Endothelial cell of umbilical vein (primary cell): ENCODE measurements around the gene SLAMF8. TPM values are rescaled to one million over a fixed set of nuclear protein-coding genes. Genes with fewer than 3 reads are reported as not detected.

Experiments
- BruUV-seq: library from RNA; stranded (reverse); fragments of 400-500 nt; replicated peaks from 2 replicates; lab custom pipeline; 2021; lab: Mats Ljungman, UMichigan
- CTCF ChIA-PET: fragments of 300-600, 350-600 bp; sonication (Branson Sonifier 250); formaldehyde crosslinking; loops from one replicate; lab custom pipeline; 2021; ENCODE audit warnings: antibody characterized with exemption, inconsistent platforms; lab: Charles Lee
- POLR2A ChIA-PET: fragments of 300-600, 350-600 bp; sonication (Branson Sonifier 250); formaldehyde crosslinking; loops from one replicate; lab custom pipeline; 2021; ENCODE audit warnings: antibody characterized with exemption, inconsistent platforms; lab: Charles Lee
- DNase-seq: peaks from one replicate; pipeline ENCODE4 v3.0.0-alpha.2; 2011; ENCODE audit warnings: low read depth, low spot score
- FAIRE-seq: peaks from 2 replicates; lab custom pipeline; 2011; peaks lifted over from hg19 to GRCh38; lab: Jason Lieb, UNC
- H2AFZ ChIP-seq: 2 replicates; pipeline ENCODE4 v1.6.0; 2012; ENCODE audit warnings: low read depth, low read length, control low read depth, inconsistent platforms
- H3K27ac ChIP-seq: 2 replicates; pipeline ENCODE4 v1.5.1; 2011; ENCODE audit warnings: low read depth, mild to moderate bottlenecking, control low read depth, low read length, moderate library complexity; ENCODE audit not compliant: insufficient read depth
- H3K27me3 ChIP-seq, 2 experiments: 2 replicates each; pipeline versions ENCODE4 v1.6.0 to v1.6.1; 2011; ENCODE audit warnings: low read length in 2 of 2, mixed read lengths in 1 of 2; ENCODE audit not compliant: control insufficient read depth in 2 of 2, insufficient read depth in 2 of 2
- H3K36me3 ChIP-seq, 2 experiments: 2 replicates in 1 of 2; 3 replicates in 1 of 2; pipeline ENCODE4 v1.5.1; 2011; ENCODE audit warnings: low read length in 2 of 2, mild to moderate bottlenecking in 1 of 2, moderate library complexity in 1 of 2; ENCODE audit not compliant: control insufficient read depth in 2 of 2, insufficient read depth in 2 of 2; ENCODE audit errors: extremely low read depth in 1 of 2
- H3K4me1 ChIP-seq: 3 replicates; pipeline ENCODE4 v1.5.1; 2011; ENCODE audit warnings: mild to moderate bottlenecking, low read length; ENCODE audit not compliant: control insufficient read depth, insufficient read depth; ENCODE audit errors: extremely low read depth
- H3K4me2 ChIP-seq: 2 replicates; pipeline ENCODE4 v1.6.1; 2011; ENCODE audit warnings: low read length, control low read depth, mixed read lengths; ENCODE audit not compliant: insufficient read depth
- H3K4me3 ChIP-seq, 3 experiments: fragments of 200-600 bp in 1 of 3; sonication (generic), shearing (Covaris generic) in 1 of 3; replicated peaks in 1 of 3; 2 replicates each; pipeline ENCODE4 v1.5.1; 2011 to 2016; ENCODE audit warnings: control low read depth in 3 of 3, low read length in 3 of 3, mild to moderate bottlenecking in 2 of 3, inconsistent platforms in 1 of 3, low read depth in 1 of 3, moderate library complexity in 1 of 3; ENCODE audit not compliant: insufficient read depth in 1 of 3
- H3K79me2 ChIP-seq: 2 replicates; pipeline ENCODE4 v1.6.0; 2012; ENCODE audit warnings: low read length, inconsistent platforms; ENCODE audit not compliant: control insufficient read depth, insufficient read depth
- H3K9ac ChIP-seq: replicated peaks from 2 replicates; pipeline ENCODE3; 2011; ENCODE audit warnings: low read length, control low read depth; ENCODE audit not compliant: insufficient read depth; ENCODE audit errors: extremely low read depth
- H3K9me1 ChIP-seq: replicated peaks from 3 replicates; pipeline ENCODE4 v1.6.0; 2011; ENCODE audit warnings: mild to moderate bottlenecking, low read length; ENCODE audit not compliant: control insufficient read depth, insufficient read depth; ENCODE audit errors: extremely low read depth
- H3K9me3 ChIP-seq: replicated peaks from 2 replicates; pipeline ENCODE4 v1.5.1; 2012; ENCODE audit warnings: low read length, inconsistent platforms; ENCODE audit not compliant: control insufficient read depth, insufficient read depth
- H4K20me1 ChIP-seq: replicated peaks from 2 replicates; pipeline ENCODE3; 2011; ENCODE audit warnings: mild to moderate bottlenecking, low read length; ENCODE audit not compliant: control insufficient read depth, insufficient read depth; ENCODE audit errors: extremely low read depth
- EZH2 ChIP-seq: IDR thresholded peaks from 2 replicates; pipeline ENCODE4 v1.6.1; 2012; ENCODE audit warnings: borderline replicate concordance, low read depth, mild to moderate bottlenecking, moderate library complexity, low read length, inconsistent platforms; ENCODE audit not compliant: severe bottlenecking
- FOS ChIP-seq: IDR thresholded peaks from 2 replicates; pipeline ENCODE4 v1.6.1; 2011; ENCODE audit warnings: mild to moderate bottlenecking, low read length, moderate library complexity, borderline replicate concordance; ENCODE audit not compliant: insufficient read depth
- GATA2 ChIP-seq: IDR thresholded peaks from 2 replicates; pipeline ENCODE4 v1.7.0; 2011; ENCODE audit warnings: low read depth, mild to moderate bottlenecking, moderate library complexity, mixed read lengths, low read length; ENCODE audit not compliant: insufficient read length, insufficient read depth
- JUN ChIP-seq: IDR thresholded peaks from 2 replicates; pipeline ENCODE4 v1.6.1; 2011; ENCODE audit warnings: borderline replicate concordance, low read depth; ENCODE audit not compliant: insufficient read length, insufficient read depth
- MAX ChIP-seq: IDR thresholded peaks from 2 replicates; pipeline ENCODE4 v1.6.1; 2011; ENCODE audit not compliant: insufficient read depth, insufficient read length
- MYC ChIP-seq: IDR thresholded peaks from one replicate; pipeline ENCODE4 v1.6.1; 2011; ENCODE audit warnings: mild to moderate bottlenecking, low read depth, low read length
- POLR2A ChIP-seq: IDR thresholded peaks from 2 replicates; pipeline ENCODE4 v1.6.1; 2012; ENCODE audit warnings: low read depth, mild to moderate bottlenecking, control low read depth, low read length
- POLR2AphosphoS5 ChIP-seq: IDR thresholded peaks from 2 replicates; pipeline ENCODE4 v1.6.1; 2012; ENCODE audit warnings: low read depth, mild to moderate bottlenecking, control low read depth, low read length, moderate library complexity; ENCODE audit not compliant: insufficient read depth
- dilution Hi-C: fragments of 300-500 bp; cut with MboI; formaldehyde crosslinking; loops from one replicate; pipeline ENCODE4 v1.15.0; 2019; ENCODE audit warnings: low sequenced_read_pairs; ENCODE audit not compliant: extremely low pct_ligation_motif_present
- intact Hi-C: fragments of 100-400 bp; cut with micrococcal nuclease; formaldehyde crosslinking; loops from one replicate; pipeline ENCODE4 v1.10.0; 2022
- polyA plus RNA-seq, 4 experiments: library from polyadenylated mRNA; depleted of rRNA in 3 of 4; stranded (reverse) in 3 of 4; unstranded in 1 of 4; fragments of >200 nt; gene quantifications; 2 replicates each; pipeline versions ENCODE4 v1.2.1 to v1.2.3, GENCODE V29; 2011 to 2012; ENCODE audit warnings: missing spikeins in 1 of 4
- total RNA-seq: library from RNA; stranded (reverse); gene quantifications from 2 replicates; pipeline ENCODE4 v1.2.3, GENCODE V29; 2021
- TF ChIP-seq, protein P1 (sequence below), 2 donors: IDR thresholded peaks; 1 replicate in 1 of 2; 2 replicates in 1 of 2; pipeline ENCODE4 v1.5.1; 2011; ENCODE audit warnings: low read length in 2 of 2, mild to moderate bottlenecking in 2 of 2, moderate library complexity in 2 of 2, control low read depth in 1 of 2, inconsistent platforms in 1 of 2, low read depth in 1 of 2; ENCODE audit not compliant: insufficient read depth in 1 of 2; ENCODE audit errors: extremely low read depth in 1 of 2

Gene SLAMF8
- total and polyA plus RNA-seq, 2 donors (not counting 3 experiments of a cell fraction or from before 2014, with no cell fraction given) = not detected

DNA sequence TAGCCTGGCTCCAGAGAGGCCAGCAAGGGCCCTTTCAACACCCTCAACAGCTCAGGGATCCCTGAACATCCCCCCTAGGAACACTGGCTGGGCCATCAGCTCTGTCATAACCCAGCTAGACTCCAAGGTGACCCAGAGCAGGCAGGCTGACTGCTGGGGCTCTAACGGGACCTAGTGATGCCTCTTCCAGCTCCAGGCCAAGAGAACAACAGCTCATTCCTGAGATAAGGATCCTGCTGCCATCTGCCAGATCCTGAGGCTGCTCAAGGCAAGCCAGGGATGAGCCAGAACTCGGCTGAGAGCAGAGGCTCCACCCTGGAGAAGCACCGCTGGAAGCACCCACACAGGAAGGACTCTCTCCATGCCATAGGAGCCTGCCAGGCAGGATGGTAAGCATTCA lies 33.8 kb downstream of the SLAMF8 start:
- Histone ChIP-seq H3K9me1 (no peaks in the 10 kb centered on the region), H3K79me2 (no peaks in the 10 kb centered on the region), H3K4me1 (no peaks in the 10 kb centered on the region), H2AFZ (no peak overlapping the region), H4K20me1 (no peaks in the 10 kb centered on the region), H3K4me2 (no peak overlapping the region), H3K27me3 (no peaks in the 10 kb centered on the region), H3K27ac (no peak overlapping the region), H3K9ac (no peak overlapping the region), H3K9me3 (no peaks in the 10 kb centered on the region), H3K4me3 (no peak overlapping the region), H3K36me3 (no peaks in the 10 kb centered on the region)
- FAIRE-seq (no peak), DNase-seq (no peak)
- BruUV-seq = no TSS peak
- TF ChIP-seq MYC (no peak), POLR2AphosphoS5 (no peak), JUN (no peak), EZH2 (no peak), FOS (no peak), POLR2A (no peak), MAX (no peak), GATA2 (no peak)
- TF ChIP-seq, protein P1, sequence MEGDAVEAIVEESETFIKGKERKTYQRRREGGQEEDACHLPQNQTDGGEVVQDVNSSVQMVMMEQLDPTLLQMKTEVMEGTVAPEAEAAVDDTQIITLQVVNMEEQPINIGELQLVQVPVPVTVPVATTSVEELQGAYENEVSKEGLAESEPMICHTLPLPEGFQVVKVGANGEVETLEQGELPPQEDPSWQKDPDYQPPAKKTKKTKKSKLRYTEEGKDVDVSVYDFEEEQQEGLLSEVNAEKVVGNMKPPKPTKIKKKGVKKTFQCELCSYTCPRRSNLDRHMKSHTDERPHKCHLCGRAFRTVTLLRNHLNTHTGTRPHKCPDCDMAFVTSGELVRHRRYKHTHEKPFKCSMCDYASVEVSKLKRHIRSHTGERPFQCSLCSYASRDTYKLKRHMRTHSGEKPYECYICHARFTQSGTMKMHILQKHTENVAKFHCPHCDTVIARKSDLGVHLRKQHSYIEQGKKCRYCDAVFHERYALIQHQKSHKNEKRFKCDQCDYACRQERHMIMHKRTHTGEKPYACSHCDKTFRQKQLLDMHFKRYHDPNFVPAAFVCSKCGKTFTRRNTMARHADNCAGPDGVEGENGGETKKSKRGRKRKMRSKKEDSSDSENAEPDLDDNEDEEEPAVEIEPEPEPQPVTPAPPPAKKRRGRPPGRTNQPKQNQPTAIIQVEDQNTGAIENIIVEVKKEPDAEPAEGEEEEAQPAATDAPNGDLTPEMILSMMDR (IDR thresholded peaks at IDR 0.05; ENCODE audit: extremely low read depth in 1 of 2, insufficient read depth in 1 of 2, low read depth in 1 of 2, low read length in 2 of 2) = no peak
- intact Hi-C loops (no loop called here), dilution Hi-C loops (no loop called here)
- CTCF ChIA-PET = interaction anchor here (0.9 to 1.4 kb wide), 3 partner anchors 30 to 699 kb away, joined by 3 to 5 read pairs (median 5); no protein-coding TSS in a partner anchor
- POLR2A ChIA-PET = no interaction called here
